GM23248 (cell line): ENCODE data around the gene SLC6A11. TPM values are rescaled to one million over a fixed set of nuclear protein-coding genes. Genes with fewer than 3 reads are reported as not detected.

Experiments used
- DNase-seq: peaks from one replicate; pipeline ENCODE4 v3.0.0-alpha.2; 2015
- H2AFZ ChIP-seq: fragments of 200-600 bp; sonication (generic); 2 replicates; pipeline ENCODE4 v1.6.1; 2016; ENCODE audit warnings: antibody characterized with exemption
- H3F3A ChIP-seq: fragments of 200-600 bp; sonication (generic); 2 replicates; pipeline ENCODE4 v1.6.1; 2016; ENCODE audit warnings: mild to moderate bottlenecking, antibody characterized with exemption, mixed run types; ENCODE audit not compliant: insufficient read depth
- H3K27ac ChIP-seq: fragments of 200-600 bp; sonication (generic); 2 replicates; pipeline ENCODE4 v1.5.1; 2016; ENCODE audit warnings: mild to moderate bottlenecking
- H3K27me3 ChIP-seq: fragments of 200-600 bp; sonication (generic); replicated peaks from 2 replicates; pipeline ENCODE4 v1.6.1; 2016; ENCODE audit warnings: mild to moderate bottlenecking; ENCODE audit not compliant: insufficient read depth
- H3K36me3 ChIP-seq: fragments of 200-600 bp; sonication (generic); 2 replicates; pipeline ENCODE4 v1.6.1; 2016; ENCODE audit warnings: low read depth, mild to moderate bottlenecking
- H3K4me1 ChIP-seq: fragments of 200-600 bp; sonication (generic); 2 replicates; pipeline ENCODE4 v1.6.1; 2016; ENCODE audit warnings: mild to moderate bottlenecking; ENCODE audit not compliant: insufficient read depth
- H3K4me2 ChIP-seq: fragments of 200-600 bp; sonication (generic); one replicate; pipeline ENCODE4 v1.6.1; 2016; ENCODE audit warnings: mild to moderate bottlenecking; ENCODE audit not compliant: unreplicated experiment
- H3K4me3 ChIP-seq: fragments of 200-600 bp; sonication (generic); 2 replicates; pipeline ENCODE4 v1.5.1; 2016; ENCODE audit warnings: mild to moderate bottlenecking
- H3K79me2 ChIP-seq: fragments of 200-600 bp; sonication (generic); 2 replicates; pipeline ENCODE4 v1.6.1; 2016; ENCODE audit warnings: mild to moderate bottlenecking; ENCODE audit not compliant: insufficient read depth
- H3K9ac ChIP-seq: fragments of 200-600 bp; sonication (generic); 2 replicates; pipeline ENCODE4 v1.6.1; 2016; ENCODE audit warnings: mild to moderate bottlenecking
- H3K9me2 ChIP-seq: fragments of 200-600 bp; sonication (generic); 2 replicates; pipeline ENCODE4 v1.6.1; 2016; ENCODE audit warnings: mixed run types, mild to moderate bottlenecking, moderate library complexity; ENCODE audit not compliant: insufficient read depth
- H3K9me3 ChIP-seq: fragments of 200-600 bp; sonication (generic); one replicate; pipeline ENCODE4 v1.6.1; 2017; ENCODE audit warnings: low read depth
- H4K20me1 ChIP-seq: fragments of 200-600 bp; sonication (generic); 2 replicates; pipeline ENCODE4 v1.6.0; 2016; ENCODE audit not compliant: insufficient read depth
- EZH2 ChIP-seq: fragments of 200-600 bp; sonication (generic); IDR thresholded peaks from 2 replicates; pipeline ENCODE4 v1.6.1; 2018; ENCODE audit warnings: antibody characterized with exemption, mild to moderate bottlenecking; ENCODE audit not compliant: insufficient read depth, poor library complexity, severe bottlenecking
- EZH2phosphoT487 ChIP-seq: fragments of 200-600 bp; sonication (generic); IDR thresholded peaks from 2 replicates; pipeline ENCODE4 v1.6.1; 2018; ENCODE audit warnings: antibody characterized with exemption, moderate library complexity, mild to moderate bottlenecking, low read depth; ENCODE audit not compliant: insufficient read depth
- WGBS, 2 experiments: methylation state at CpG; one replicate each; pipeline ENCODE4 v1.1.6; 2015 to 2017; ENCODE audit warnings: low lambda C conversion rate in 2 of 2, low coverage in 1 of 2; ENCODE audit errors: missing lambda C conversion rate in 2 of 2; 5-methylcytosine and 5-hydroxymethylcytosine counted together
- in situ Hi-C: fragments of 300-500 bp; cut with MboI; formaldehyde crosslinking; loops from 2 replicates; pipeline ENCODE4 v1.15.0; 2020
- polyA plus RNA-seq: library from polyadenylated mRNA; unstranded; fragments of >200 nt; fragmentation: Nextera tagmentation; extraction: Ambion mirVana; gene quantifications from 2 replicates; pipeline ENCODE4 v1.2.1, GENCODE V29; 2016
- total RNA-seq: library from RNA; depleted of rRNA; stranded (reverse); fragments of >200 nt; shearing (Covaris generic); gene quantifications from 2 replicates; pipeline ENCODE4 v1.2.3, GENCODE V29; 2014

Gene SLC6A11
- total and polyA plus RNA-seq, 2 experiments from 2014 or later, result not detected

GRCh38 chr3:10935028-10935427, 119.0 kb downstream of the SLC6A11 start:
- no peak overlapping the region for H3K9ac ChIP-seq
- H3K9me3 ChIP-seq, result no peaks in the 10 kb centered on the region
- H3K4me2 ChIP-seq, result no peak overlapping the region
- in situ Hi-C loops, result no loop called here
- H3K4me1 ChIP-seq, result no peaks in the 10 kb centered on the region
- WGBS, 2 experiments, result 85% methylated on average over 12 of the region's 12 CpGs
- DNase-seq, result no peak
- H3K9me2 ChIP-seq, result no peaks in the 10 kb centered on the region
- H2AFZ ChIP-seq, result no peak overlapping the region
- H3K36me3 ChIP-seq, result no peaks in the 10 kb centered on the region
- no peaks in the 10 kb centered on the region for H3F3A ChIP-seq
- H4K20me1 ChIP-seq, result no peaks in the 10 kb centered on the region
- H3K27me3 ChIP-seq, result peaks cover 32% of the 10 kb centered on the region
- no peak overlapping the region for H3K27ac ChIP-seq
- H3K79me2 ChIP-seq, result no peaks in the 10 kb centered on the region
- H3K4me3 ChIP-seq, result no peak overlapping the region
- no peak for TF ChIP-seq EZH2phosphoT487

- no peaks in the 10 kb centered on the region for H3F3A ChIP-seq
- H3K9ac ChIP-seq, result no peak overlapping the region
- no peak overlapping the region for H3K4me2 ChIP-seq
- no peaks in the 10 kb centered on the region for H3K79me2 ChIP-seq
- H3K4me3 ChIP-seq, result no peak overlapping the region
- peaks cover 32% of the 10 kb centered on the region for H3K27me3 ChIP-seq
- no peak for TF ChIP-seq EZH2
- TF ChIP-seq EZH2phosphoT487, result no peak
- no peaks in the 10 kb centered on the region for H3K36me3 ChIP-seq
- H3K27ac ChIP-seq, result no peak overlapping the region
- DNase-seq, result no peak
- H3K4me1 ChIP-seq, result no peaks in the 10 kb centered on the region
- in situ Hi-C loops, result no loop called here
- no peak overlapping the region for H2AFZ ChIP-seq
- 35 to 38% methylated on average over 9 of the region's 9 CpGs for WGBS, 2 experiments
- H4K20me1 ChIP-seq, result no peaks in the 10 kb centered on the region
- no peaks in the 10 kb centered on the region for H3K9me3 ChIP-seq
- no peaks in the 10 kb centered on the region for H3K9me2 ChIP-seq
Observed at GRCh38 chr3:10935846-10936631, 120.0 kb downstream of the SLC6A11 start.

- no peaks in the 10 kb centered on the region for H3K36me3 ChIP-seq
- H4K20me1 ChIP-seq, result no peaks in the 10 kb centered on the region
- H3K9me2 ChIP-seq, result no peaks in the 10 kb centered on the region
- H3K4me3 ChIP-seq, result no peak overlapping the region
- no peak overlapping the region for H3K9ac ChIP-seq
- H3K4me2 ChIP-seq, result no peak overlapping the region
- H3K9me3 ChIP-seq, result no peaks in the 10 kb centered on the region
- H3K4me1 ChIP-seq, result no peaks in the 10 kb centered on the region
- 40 to 42% methylated on average over 7 of the region's 7 CpGs for WGBS, 2 experiments
- H3K27ac ChIP-seq, result no peak overlapping the region
- TF ChIP-seq EZH2 (no peak), EZH2phosphoT487 (no peak)
- no peaks in the 10 kb centered on the region for H3F3A ChIP-seq
- DNase-seq, result no peak
- no peaks in the 10 kb centered on the region for H3K79me2 ChIP-seq
- H3K27me3 ChIP-seq, result peaks cover 30% of the 10 kb centered on the region
- H2AFZ ChIP-seq, result no peak overlapping the region
- in situ Hi-C loops, result no loop called here
Observed at GRCh38 chr3:10936686-10937085, 120.7 kb downstream of the SLC6A11 start.

- Histone ChIP-seq H3K79me2 (no peaks in the 10 kb centered on the region), H3K27me3 (peaks cover 27% of the 10 kb centered on the region), H4K20me1 (no peaks in the 10 kb centered on the region), H3K4me3 (no peak overlapping the region), H3K9me2 (no peaks in the 10 kb centered on the region), H3K36me3 (no peaks in the 10 kb centered on the region), H3K27ac (no peak overlapping the region), H3F3A (no peaks in the 10 kb centered on the region), H2AFZ (no peak overlapping the region), H3K9me3 (no peaks in the 10 kb centered on the region), H3K9ac (no peak overlapping the region), H3K4me2 (no peak overlapping the region), H3K4me1 (no peaks in the 10 kb centered on the region)
- TF ChIP-seq EZH2phosphoT487 (no peak), EZH2 (no peak)
- in situ Hi-C loops, result no loop called here
- DNase-seq, result no peak
- 48 to 57% methylated on average over 12 of the region's 12 CpGs for WGBS, 2 experiments
Observed at GRCh38 chr3:10937141-10937825, 121.3 kb downstream of the SLC6A11 start.
